ENCODE measurements around the gene HOXC10.

DNA sequence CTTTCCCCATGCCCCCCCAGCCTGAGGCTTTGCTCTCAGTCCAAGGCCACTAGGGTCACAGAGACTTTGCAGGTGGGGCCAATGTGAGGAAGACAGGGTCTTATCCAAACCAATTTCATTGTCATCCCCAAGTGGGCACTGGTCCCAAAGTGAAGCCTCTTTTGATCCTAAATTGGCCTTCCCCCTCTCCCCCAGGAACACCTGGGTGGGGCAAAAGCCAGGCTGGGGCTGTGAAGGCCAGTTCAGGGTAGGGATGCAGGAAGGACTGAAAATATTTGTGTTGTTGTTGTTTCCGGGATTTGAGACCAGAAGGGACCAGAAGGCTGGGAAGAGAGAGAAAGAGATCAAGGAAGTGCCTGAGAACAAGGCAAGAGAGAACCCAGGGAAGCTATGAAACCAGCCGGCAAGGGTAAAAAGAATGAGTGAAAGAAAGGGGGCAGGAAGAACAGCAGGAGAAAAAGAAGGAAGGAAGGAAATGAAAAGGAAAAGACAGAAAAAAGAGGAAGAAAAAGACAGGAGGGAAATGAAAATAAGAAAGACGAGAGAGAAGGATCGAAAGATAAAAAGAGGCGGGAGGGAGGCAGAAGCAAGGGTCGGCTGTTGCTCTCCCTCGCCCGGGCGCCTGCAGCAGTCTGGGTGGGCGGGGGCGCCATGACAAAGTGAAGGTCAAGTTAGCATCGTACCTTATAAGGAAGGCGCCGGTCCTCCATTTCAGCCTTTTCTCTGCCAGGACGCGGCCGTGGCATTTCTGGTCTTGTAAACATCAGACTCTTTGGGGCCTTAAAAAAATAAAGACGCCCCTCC, 19.5 kb upstream of the HOXC10 start:
- TF ChIP-seq EZH2 (IDR thresholded peaks at IDR 0.05; ENCODE audit: insufficient read depth, low read length) = no peak
- TF ChIP-seq CTCF (IDR thresholded peaks at IDR 0.05; ENCODE audit: insufficient read depth, low read depth, low read length) = no peak

Data from astrocyte (in vitro differentiated cells and primary cell).